WI38 (cell line): ENCODE data around the gene NELL1.

Source experiments
- H3K4me3 ChIP-seq: 2 replicates; pipeline ENCODE4 v1.5.1; 2011; ENCODE audit warnings: low read depth, mild to moderate bottlenecking, control low read depth, low read length
- CTCF ChIP-seq: IDR thresholded peaks from 2 replicates; pipeline ENCODE4 v1.5.1; 2012; ENCODE audit warnings: low read depth, mild to moderate bottlenecking, control low read depth, low read length

The NELL1 gene

GRCh38 chr11:20912065-20912821 is 242.9 kb downstream of the NELL1 start:
- H3K4me3 ChIP-seq, result no peak overlapping the region
- TF ChIP-seq CTCF, result no peak

- no peak overlapping the region for H3K4me3 ChIP-seq
- no peak for TF ChIP-seq CTCF
Observed at GRCh38 chr11:20912922-20913512, 243.6 kb downstream of the NELL1 start.

GRCh38 chr11:20917306-20917705 is 247.9 kb downstream of the NELL1 start:
- TF ChIP-seq CTCF, result no peak
- H3K4me3 ChIP-seq, result no peak overlapping the region

GRCh38 chr11:20926799-20927540 is 257.6 kb downstream of the NELL1 start:
- TF ChIP-seq CTCF, result no peak
- no peak overlapping the region for H3K4me3 ChIP-seq

GRCh38 chr11:20931029-20931428 is 261.6 kb downstream of the NELL1 start:
- H3K4me3 ChIP-seq, result no peak overlapping the region
- no peak for TF ChIP-seq CTCF

- H3K4me3 ChIP-seq, result no peak overlapping the region
- TF ChIP-seq CTCF, result no peak
Observed at GRCh38 chr11:20933086-20933485, 263.7 kb downstream of the NELL1 start.

GRCh38 chr11:20933958-20934357 is 264.6 kb downstream of the NELL1 start:
- no peak for TF ChIP-seq CTCF
- H3K4me3 ChIP-seq, result no peak overlapping the region
